Measurements from ENCODE around the gene DOCK4. TPM values are rescaled to one million over a fixed set of nuclear protein-coding genes. Genes with fewer than 3 reads are reported as not detected.

Gene DOCK4
- total RNA-seq, 6 experiments from 2014 or later, result 9.4 to 29.9 (median 22.8) TPM

DNA sequence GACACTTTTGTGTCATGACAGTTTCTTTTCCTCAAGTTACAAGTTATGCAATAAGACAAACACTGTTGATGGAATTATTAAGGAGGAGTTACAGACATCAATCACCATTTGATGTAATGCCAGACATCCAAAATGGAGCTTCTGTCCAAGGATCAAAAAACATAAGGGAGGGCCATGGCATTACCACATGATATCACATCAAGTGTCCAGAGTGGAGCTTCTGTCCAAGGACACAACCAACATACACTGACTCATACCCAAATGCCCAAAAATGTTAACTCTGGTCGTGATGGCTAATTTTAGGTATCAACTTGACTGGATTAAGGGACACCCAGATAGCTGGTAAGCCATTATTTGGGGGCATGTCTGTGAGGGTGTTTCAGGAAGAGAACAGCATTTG lies 140.4 kb downstream of the DOCK4 start:
- WGBS (ENCODE audit: insufficient coverage, low coverage, low lambda C conversion rate, missing lambda C conversion rate), result 86% methylated on average over 1 of the region's 1 CpG
- intact Hi-C loops (cut with DNase I), result no loop called here
- no peak overlapping the region for H3K4me3 ChIP-seq
- no peaks in the 10 kb centered on the region for H3K27me3 ChIP-seq
- no peak for TF ChIP-seq CTCF (IDR thresholded peaks at IDR 0.05)
- H3K4me1 ChIP-seq, result peaks cover 0 to 15% (median 3%) of the 10 kb centered on the region in 4 donors
- H3K36me3 ChIP-seq, result no peaks in the 10 kb centered on the region
- DNase-seq (no peak), ATAC-seq (no peak)
- H3K9me3 ChIP-seq, result no peaks in the 10 kb centered on the region
- H3K27ac ChIP-seq, result no peak overlapping the region

- no peaks in the 10 kb centered on the region for H3K36me3 ChIP-seq
- H3K9me3 ChIP-seq, result no peaks in the 10 kb centered on the region
- DNase-seq, result no peak
- no peak for ATAC-seq
- H3K4me3 ChIP-seq, result no peak overlapping the region
- 92% methylated on average over 4 of the region's 5 CpGs for WGBS (ENCODE audit: insufficient coverage, low coverage, low lambda C conversion rate, missing lambda C conversion rate)
- intact Hi-C loops (cut with DNase I), result no loop called here
- no peak for TF ChIP-seq CTCF (IDR thresholded peaks at IDR 0.05)
- TF ChIP-seq POLR2A (IDR thresholded peaks at IDR 0.05), result no peak
- H3K27ac ChIP-seq, result no peak overlapping the region
- H3K4me1 ChIP-seq, result peaks cover 0 to 10% (median 3%) of the 10 kb centered on the region in 4 donors
- H3K27me3 ChIP-seq, result no peaks in the 10 kb centered on the region
These were observed 141.4 kb downstream of the DOCK4 start for GRCh38 chr7:112064627-112065385.

GRCh38 chr7:112063974-112064373 lies 142.2 kb downstream of the DOCK4 start:
- no peak overlapping the region for H3K4me3 ChIP-seq
- no peaks in the 10 kb centered on the region for H3K27me3 ChIP-seq
- DNase-seq (no peak), ATAC-seq (no peak)
- intact Hi-C loops (cut with DNase I), result no loop called here
- WGBS (ENCODE audit: insufficient coverage, low coverage, low lambda C conversion rate, missing lambda C conversion rate), result 63% methylated on average over 1 of the region's 2 CpGs
- H3K36me3 ChIP-seq, result no peaks in the 10 kb centered on the region
- no peak overlapping the region for H3K27ac ChIP-seq
- TF ChIP-seq CTCF (IDR thresholded peaks at IDR 0.05) (no peak), POLR2A (IDR thresholded peaks at IDR 0.05) (no peak)
- H3K4me1 ChIP-seq, result peaks cover 0 to 10% (median 3%) of the 10 kb centered on the region in 4 donors
- H3K9me3 ChIP-seq, result no peaks in the 10 kb centered on the region

DNA sequence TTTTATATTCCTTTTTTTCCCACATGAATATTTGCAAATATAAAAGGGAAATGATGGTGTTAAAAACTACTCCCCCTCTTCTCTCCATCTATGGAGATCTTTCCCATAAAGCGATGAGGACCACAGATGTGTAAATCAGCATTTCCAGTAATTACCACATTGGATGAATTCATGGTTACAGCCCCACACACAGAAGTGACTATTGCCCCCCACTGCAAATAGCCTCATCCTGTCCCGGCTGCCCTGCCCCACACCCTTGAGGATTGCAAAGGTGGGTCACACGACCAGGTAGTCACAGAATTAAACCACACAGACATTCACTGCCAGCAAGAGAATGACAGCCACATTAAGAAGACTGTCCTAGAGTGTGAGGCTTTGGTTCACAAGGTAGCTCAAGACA lies 145.1 kb downstream of the DOCK4 start:
- 93% methylated on average over 3 of the region's 3 CpGs for WGBS (ENCODE audit: insufficient coverage, low coverage, low lambda C conversion rate, missing lambda C conversion rate)

More for the DNA sequence above, 145.1 kb downstream of the DOCK4 start:
- no peak overlapping the region for H3K27ac ChIP-seq
- H3K27me3 ChIP-seq, result no peaks in the 10 kb centered on the region
- peaks cover 0 to 8% (median 0%) of the 10 kb centered on the region in 4 donors for H3K4me1 ChIP-seq
- H3K4me3 ChIP-seq, result no peak overlapping the region
- no peak for ATAC-seq
- H3K36me3 ChIP-seq, result no peaks in the 10 kb centered on the region
- no peak for TF ChIP-seq CTCF (IDR thresholded peaks at IDR 0.05)
- TF ChIP-seq POLR2A (IDR thresholded peaks at IDR 0.05), result no peak
- H3K9me3 ChIP-seq, result no peaks in the 10 kb centered on the region
- DNase-seq, result no peak
- intact Hi-C loops (cut with DNase I), result no loop called here
